Keratinocyte (primary cell): ENCODE results near the gene NRG3.

Source experiments
- EZH2 ChIP-seq: IDR thresholded peaks from one replicate; pipeline ENCODE4 v1.6.1; 2012; ENCODE audit warnings: inconsistent platforms, mild to moderate bottlenecking, low read length, moderate library complexity
- TF ChIP-seq, protein P1 (sequence below), 3 experiments: IDR thresholded peaks in 1 of 3; conservative IDR thresholded peaks in 1 of 3; optimal IDR thresholded peaks in 1 of 3; 2 replicates in 2 of 3; 3 replicates in 1 of 3; pipeline versions ENCODE3 to v1.5.1; 2011; ENCODE audit warnings: low read length in 3 of 3, mild to moderate bottlenecking in 3 of 3, moderate library complexity in 2 of 3, control low read depth in 1 of 3, inconsistent platforms in 1 of 3; ENCODE audit not compliant: insufficient read depth in 2 of 3; ENCODE audit errors: extremely low read depth in 1 of 3

DNA sequence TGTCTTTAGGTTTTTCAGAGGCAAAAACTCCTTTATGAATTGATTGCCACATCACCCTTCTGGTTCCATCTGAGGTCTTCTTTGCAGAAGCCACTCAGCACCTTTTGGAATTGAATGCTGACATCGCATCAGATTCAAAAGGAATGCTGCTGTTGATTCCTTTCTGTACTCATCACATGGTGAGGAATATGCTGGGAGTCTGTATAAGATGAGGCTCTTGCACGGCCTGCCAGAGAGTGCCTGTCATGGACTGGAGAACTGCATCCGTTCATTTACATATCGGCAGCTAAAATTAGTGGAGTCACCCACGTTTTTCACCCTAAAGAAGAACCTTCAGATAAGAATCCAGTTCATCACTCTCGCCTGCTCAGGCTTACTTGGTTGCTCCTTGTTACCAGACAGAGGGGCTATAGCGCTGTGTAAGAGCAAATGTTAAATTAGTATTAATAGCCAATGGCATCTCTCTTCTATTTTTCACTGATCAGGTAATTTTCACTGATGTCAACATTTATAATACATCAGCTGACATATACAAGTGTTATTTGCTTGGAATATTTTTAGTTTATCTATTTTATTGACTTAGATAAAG is 14.3 kb downstream of the NRG3 start:
- TF ChIP-seq, protein P1, sequence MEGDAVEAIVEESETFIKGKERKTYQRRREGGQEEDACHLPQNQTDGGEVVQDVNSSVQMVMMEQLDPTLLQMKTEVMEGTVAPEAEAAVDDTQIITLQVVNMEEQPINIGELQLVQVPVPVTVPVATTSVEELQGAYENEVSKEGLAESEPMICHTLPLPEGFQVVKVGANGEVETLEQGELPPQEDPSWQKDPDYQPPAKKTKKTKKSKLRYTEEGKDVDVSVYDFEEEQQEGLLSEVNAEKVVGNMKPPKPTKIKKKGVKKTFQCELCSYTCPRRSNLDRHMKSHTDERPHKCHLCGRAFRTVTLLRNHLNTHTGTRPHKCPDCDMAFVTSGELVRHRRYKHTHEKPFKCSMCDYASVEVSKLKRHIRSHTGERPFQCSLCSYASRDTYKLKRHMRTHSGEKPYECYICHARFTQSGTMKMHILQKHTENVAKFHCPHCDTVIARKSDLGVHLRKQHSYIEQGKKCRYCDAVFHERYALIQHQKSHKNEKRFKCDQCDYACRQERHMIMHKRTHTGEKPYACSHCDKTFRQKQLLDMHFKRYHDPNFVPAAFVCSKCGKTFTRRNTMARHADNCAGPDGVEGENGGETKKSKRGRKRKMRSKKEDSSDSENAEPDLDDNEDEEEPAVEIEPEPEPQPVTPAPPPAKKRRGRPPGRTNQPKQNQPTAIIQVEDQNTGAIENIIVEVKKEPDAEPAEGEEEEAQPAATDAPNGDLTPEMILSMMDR (optimal IDR thresholded peaks at IDR 0.05 in 1 of 3, IDR thresholded peaks at IDR 0.05 in 1 of 3, conservative IDR thresholded peaks at IDR 0.05 in 1 of 3; ENCODE audit: extremely low read depth in 1 of 3, insufficient read depth in 2 of 3, low read length in 3 of 3) = no peak
- no peak for TF ChIP-seq EZH2
